ENCODE results near the gene ATF6. TPM values are rescaled to one million over a fixed set of nuclear protein-coding genes. Genes with fewer than 3 reads are reported as not detected.

ATF6 gene
- total and polyA plus RNA-seq, 2 donors (not counting 1 experiment from before 2014, with no cell fraction given) = 5.7 to 26.6 TPM

- no peak overlapping the region for H2AFZ ChIP-seq (ENCODE audit: insufficient read depth, low read depth, low read length, poor library complexity, severe bottlenecking)
- H3K27me3 Mint-ChIP-seq = no peaks in the 10 kb centered on the region
- no peak overlapping the region for H3K27ac ChIP-seq (ENCODE audit: low read length in 2 of 2)
- no peak overlapping the region for H3K27ac Mint-ChIP-seq
- no peak overlapping the region for H3K4me3 Mint-ChIP-seq
- intact Hi-C loops (cut with micrococcal nuclease) = no loop called here
- DNase-seq = no peak
- H3K4me2 ChIP-seq (replicated peaks; ENCODE audit: low read depth, low read length, poor library complexity, severe bottlenecking) = no peak overlapping the region
- H3K36me3 ChIP-seq (replicated peaks in 1 of 2; ENCODE audit: control extremely low read depth in 1 of 2, control insufficient read depth in 1 of 2, extremely low read depth in 1 of 2, insufficient read depth in 2 of 2, low read length in 1 of 2) = peaks cover 0 to 39% of the 10 kb centered on the region in 2 experiments
- peaks cover 11% of the 10 kb centered on the region for H3K4me1 Mint-ChIP-seq
- no peaks in the 10 kb centered on the region for H3K9me3 ChIP-seq (ENCODE audit: control extremely low read depth in 1 of 3, control insufficient read depth in 2 of 3, insufficient read depth in 1 of 3, low read length in 2 of 3)
- TF ChIP-seq EZH2 (IDR thresholded peaks at IDR 0.05; ENCODE audit: borderline replicate concordance, insufficient read depth, low read depth, low read length, poor library complexity, severe bottlenecking) (no peak), CTCF (IDR thresholded peaks at IDR 0.05) (no peak)
- no peaks in the 10 kb centered on the region for H3K79me2 ChIP-seq (ENCODE audit: control insufficient read depth, insufficient read depth, low read length)
- H3K4me1 ChIP-seq (ENCODE audit: control insufficient read depth in 2 of 2, insufficient read depth in 2 of 2, low read length in 2 of 2) = no peaks in the 10 kb centered on the region
- no peaks in the 10 kb centered on the region for H3K27me3 ChIP-seq (replicated peaks in 1 of 4; ENCODE audit: control extremely low read depth in 1 of 4, control insufficient read depth in 3 of 4, insufficient read depth in 4 of 4, low read length in 3 of 4)
- no peak overlapping the region for H3K9ac ChIP-seq (ENCODE audit: low read length)
- 83% methylated on average over 1 of the region's 4 CpGs for WGBS (ENCODE audit: insufficient coverage)
- H3K4me3 ChIP-seq (ENCODE audit: control extremely low read depth in 1 of 5, extremely low read depth in 1 of 5, insufficient read depth in 1 of 5, low read depth in 2 of 5, low read length in 4 of 5) = no peak overlapping the region
- CTCF ChIA-PET = no interaction called here
- no peak for ATAC-seq (ENCODE audit: low read depth)
- no peaks in the 10 kb centered on the region for H4K20me1 ChIP-seq (ENCODE audit: control insufficient read depth, insufficient read depth, low read length, poor library complexity, severe bottlenecking)
- H3K9me3 Mint-ChIP-seq (ENCODE audit: insufficient read depth) = no peaks in the 10 kb centered on the region
- POLR2A ChIA-PET = no interaction called here
Measured at GRCh38 chr1:161956097-161956496, 190.0 kb downstream of the ATF6 start.

GRCh38 chr1:161956930-161957329 is 190.8 kb downstream of the ATF6 start:
- no peak for ATAC-seq (ENCODE audit: low read depth)
- Mint-ChIP-seq H3K27me3 (no peaks in the 10 kb centered on the region), H3K4me1 (peaks cover 14% of the 10 kb centered on the region), H3K9me3 (ENCODE audit: insufficient read depth) (no peaks in the 10 kb centered on the region), H3K4me3 (no peak overlapping the region), H3K27ac (no peak overlapping the region)
- no peak overlapping the region for H3K4me2 ChIP-seq (replicated peaks; ENCODE audit: low read depth, low read length, poor library complexity, severe bottlenecking)
- no peaks in the 10 kb centered on the region for H3K9me3 ChIP-seq (ENCODE audit: control extremely low read depth in 1 of 3, control insufficient read depth in 2 of 3, insufficient read depth in 1 of 3, low read length in 2 of 3)
- H3K4me3 ChIP-seq (ENCODE audit: control extremely low read depth in 1 of 5, extremely low read depth in 1 of 5, insufficient read depth in 1 of 5, low read depth in 2 of 5, low read length in 4 of 5) = no peak overlapping the region
- no peak overlapping the region for H3K9ac ChIP-seq (ENCODE audit: low read length)
- no peaks in the 10 kb centered on the region for H4K20me1 ChIP-seq (ENCODE audit: control insufficient read depth, insufficient read depth, low read length, poor library complexity, severe bottlenecking)
- no peak for TF ChIP-seq CTCF (IDR thresholded peaks at IDR 0.05)
- TF ChIP-seq EZH2 (IDR thresholded peaks at IDR 0.05; ENCODE audit: borderline replicate concordance, insufficient read depth, low read depth, low read length, poor library complexity, severe bottlenecking) = no peak
- no peak for DNase-seq
- no peaks in the 10 kb centered on the region for H3K27me3 ChIP-seq (replicated peaks in 1 of 4; ENCODE audit: control extremely low read depth in 1 of 4, control insufficient read depth in 3 of 4, insufficient read depth in 4 of 4, low read length in 3 of 4)
- H3K36me3 ChIP-seq (replicated peaks in 1 of 2; ENCODE audit: control extremely low read depth in 1 of 2, control insufficient read depth in 1 of 2, extremely low read depth in 1 of 2, insufficient read depth in 2 of 2, low read length in 1 of 2) = peaks cover 0 to 43% of the 10 kb centered on the region in 2 experiments
- CTCF ChIA-PET = no interaction called here
- H3K4me1 ChIP-seq (ENCODE audit: control insufficient read depth in 2 of 2, insufficient read depth in 2 of 2, low read length in 2 of 2) = no peaks in the 10 kb centered on the region
- POLR2A ChIA-PET = no interaction called here
- no peak overlapping the region for H2AFZ ChIP-seq (ENCODE audit: insufficient read depth, low read depth, low read length, poor library complexity, severe bottlenecking)
- WGBS (ENCODE audit: insufficient coverage) = 100% methylated on average over 1 of the region's 3 CpGs
- intact Hi-C loops (cut with micrococcal nuclease) = no loop called here
- no peak overlapping the region for H3K27ac ChIP-seq (ENCODE audit: low read length in 2 of 2)
- no peaks in the 10 kb centered on the region for H3K79me2 ChIP-seq (ENCODE audit: control insufficient read depth, insufficient read depth, low read length)
